GM18868 (cell line): ENCODE measurements around the gene CFAP77.

ENCODE experiments used
- ATAC-seq: cut with Tn5 transposase; IDR thresholded peaks from one replicate; pipeline ENCODE4 v1.9.1; 2021; ENCODE audit warnings: mild to moderate bottlenecking, moderate library complexity; ENCODE audit not compliant: unreplicated experiment

Gene CFAP77

GRCh38 chr9:132575005-132575609 lies 165.1 kb downstream of the CFAP77 start:
- ATAC-seq: no peak

GRCh38 chr9:132575811-132576210 lies 165.8 kb downstream of the CFAP77 start:
- ATAC-seq: no peak

- ATAC-seq: no peak
These were observed 167.1 kb downstream of the CFAP77 start for GRCh38 chr9:132577119-132577518.

- ATAC-seq: no peak
These were observed 168.4 kb downstream of the CFAP77 start for GRCh38 chr9:132578367-132578932.

GRCh38 chr9:132579427-132579798 lies 169.4 kb downstream of the CFAP77 start:
- no peak for ATAC-seq

- no peak for ATAC-seq
These were observed 172.3 kb downstream of the CFAP77 start, which contains the start of gene BARHL1 for GRCh38 chr9:132582276-132582785. BARHL1 (plus strand) TSS chr9:132582606; CDS start chr9:132582798, 192 bp downstream.

GRCh38 chr9:132582786-132583583 lies 173.0 kb downstream of the CFAP77 start:
- ATAC-seq: no peak

GRCh38 chr9:132583584-132584304 lies 173.7 kb downstream of the CFAP77 start:
- no peak for ATAC-seq

- ATAC-seq: no peak
These were observed 174.9 kb downstream of the CFAP77 start for GRCh38 chr9:132584601-132585560.

- ATAC-seq: no peak
These were observed 176.2 kb downstream of the CFAP77 start for GRCh38 chr9:132585954-132586829.

- no peak for ATAC-seq
These were observed 177.0 kb downstream of the CFAP77 start for GRCh38 chr9:132586830-132587591.

- ATAC-seq: no peak
These were observed 177.6 kb downstream of the CFAP77 start for GRCh38 chr9:132587592-132587955.

- no peak for ATAC-seq
These were observed 178.1 kb downstream of the CFAP77 start for GRCh38 chr9:132588098-132588497.

- no peak for ATAC-seq
These were observed 178.6 kb downstream of the CFAP77 start for GRCh38 chr9:132588501-132589147.

GRCh38 chr9:132589148-132590036 lies 179.4 kb downstream of the CFAP77 start:
- ATAC-seq: no peak

GRCh38 chr9:132590037-132590317 lies 180.0 kb downstream of the CFAP77 start:
- ATAC-seq: no peak
